NCI-H526 treated with DMSO at 0.1 percent for 48 hours (cell line): Measurements from ENCODE around the gene HOXA5.

Experiments
- DNase-seq: peaks from one replicate; lab custom pipeline; 2025; lab: John Stamatoyannopoulos, UW

Gene HOXA5

GRCh38 chr7:27143023-27143949 lies at the start of gene HOXA5:
Gene HOXA5, minus strand, starts transcription at chr7:27143681. Its CDS starts 74 bp downstream, at chr7:27143607.
- DNase-seq, result peak; percentile 99

DNA sequence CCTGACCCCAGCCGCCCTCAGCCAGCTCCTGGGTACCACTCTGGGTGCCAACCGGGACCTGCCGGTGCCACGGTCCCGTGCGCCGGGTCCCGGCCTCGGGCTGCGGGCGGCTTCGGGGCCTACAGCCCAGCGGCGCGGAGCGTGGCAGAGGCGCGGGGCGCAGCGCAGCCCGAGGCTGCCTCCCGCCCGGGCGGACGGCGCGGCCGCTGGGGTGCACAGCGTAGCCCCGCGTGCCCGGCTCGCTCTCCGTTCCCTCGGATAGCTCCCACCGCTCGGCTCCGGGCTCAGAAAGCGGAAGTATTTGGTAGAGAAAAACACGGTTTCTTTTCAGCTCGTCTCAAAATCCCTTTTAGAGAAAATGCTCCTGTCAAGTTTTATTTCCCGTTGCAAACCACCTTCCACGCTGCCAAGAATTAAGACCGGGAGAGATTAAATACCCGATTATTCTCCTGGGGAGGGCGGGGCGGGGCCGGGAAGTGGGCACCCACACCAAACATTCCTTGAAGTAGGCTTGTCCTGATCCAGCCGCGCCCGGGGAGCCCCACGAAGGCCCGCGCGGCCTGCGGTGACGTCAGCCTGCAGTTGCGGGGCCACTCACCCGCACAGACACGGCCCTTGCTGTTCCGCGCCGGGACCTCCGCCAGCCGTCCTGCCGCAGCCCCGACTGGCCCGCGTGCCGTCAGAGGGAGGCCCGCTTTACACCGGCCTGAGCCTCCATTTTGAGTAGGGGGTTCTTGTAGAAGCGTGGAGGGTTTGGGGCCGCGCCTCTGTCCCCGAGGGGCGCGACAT lies 49.3 kb upstream of the HOXA5 start:
- no peak for DNase-seq

DNA sequence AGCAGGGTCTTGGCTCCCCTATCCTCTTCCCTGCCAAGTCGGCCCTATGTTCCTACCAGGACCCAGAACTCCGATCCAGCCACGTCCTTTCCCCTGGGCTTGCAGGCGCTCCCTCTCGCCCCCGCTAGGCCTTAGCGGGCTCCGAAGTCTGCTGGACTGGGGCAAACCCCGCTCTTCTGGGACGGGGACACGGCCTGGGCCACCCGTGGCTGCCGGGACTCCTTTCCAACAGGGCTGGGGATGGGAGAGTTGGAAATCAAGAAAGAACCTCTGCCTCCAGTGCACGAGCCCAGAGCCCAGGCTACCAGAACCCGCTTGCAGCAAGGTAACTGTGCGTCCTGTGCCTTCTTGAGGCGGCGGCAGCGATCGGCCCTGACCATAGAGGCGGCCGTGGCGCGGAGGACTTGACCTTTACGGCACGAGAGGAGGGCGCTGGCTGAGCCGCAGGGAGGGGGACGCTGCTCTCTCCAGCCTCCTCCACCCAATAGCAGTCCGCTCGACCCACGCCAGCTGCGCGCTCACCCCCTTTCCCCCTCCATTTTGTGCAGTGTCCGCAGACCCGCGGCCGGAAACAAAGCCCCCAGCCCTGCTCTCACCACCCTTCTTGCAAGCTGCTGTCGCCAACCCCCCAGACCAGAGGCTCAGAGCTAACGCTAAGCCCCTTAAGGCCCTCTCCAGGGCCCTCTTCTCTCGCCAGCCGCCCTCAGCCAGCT lies 48.5 kb upstream of the HOXA5 start:
- no peak for DNase-seq

GRCh38 chr7:27191161-27191731 lies 47.8 kb upstream of the HOXA5 start:
- DNase-seq, result no peak

DNA sequence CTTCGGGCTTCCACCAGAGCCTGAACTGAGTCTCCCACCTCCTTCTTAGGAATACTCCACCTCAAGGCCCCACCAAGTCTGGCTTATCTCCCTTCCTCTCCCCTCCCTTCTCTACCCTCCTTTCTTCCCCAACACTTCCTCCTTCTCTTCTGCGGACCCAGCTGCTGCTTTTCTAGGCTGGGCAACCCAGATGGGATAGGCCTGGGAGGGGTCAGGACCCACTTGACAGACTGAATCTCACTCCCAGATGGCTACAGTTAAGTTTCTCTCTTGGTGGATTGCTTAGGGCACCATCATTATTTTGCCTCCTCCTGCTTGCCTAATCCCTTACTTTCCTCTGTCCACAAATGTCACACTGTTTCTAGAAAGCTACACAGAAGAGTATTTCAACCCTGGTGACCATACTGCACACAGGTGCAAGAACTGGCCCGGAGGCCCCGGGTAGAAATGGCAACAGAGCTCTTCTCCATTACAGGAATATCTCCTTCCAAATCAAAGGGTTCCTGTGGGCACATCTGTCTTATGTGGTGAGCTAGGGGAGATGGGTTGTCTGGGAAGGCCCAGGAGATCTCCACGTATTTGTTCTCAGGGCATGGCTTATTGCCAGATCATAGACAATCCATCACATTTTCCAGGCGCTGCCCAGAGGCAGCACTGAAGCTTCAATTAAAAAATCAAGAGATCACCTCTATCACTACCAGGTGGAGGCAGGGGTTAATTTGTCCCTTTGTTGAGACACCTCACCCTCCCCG lies 46.7 kb upstream of the HOXA5 start:
- no peak for DNase-seq

GRCh38 chr7:27189295-27189996 lies 46.0 kb upstream of the HOXA5 start:
- DNase-seq, result no peak

- no peak for DNase-seq
These were observed 45.2 kb upstream of the HOXA5 start for GRCh38 chr7:27188386-27189294.

DNA sequence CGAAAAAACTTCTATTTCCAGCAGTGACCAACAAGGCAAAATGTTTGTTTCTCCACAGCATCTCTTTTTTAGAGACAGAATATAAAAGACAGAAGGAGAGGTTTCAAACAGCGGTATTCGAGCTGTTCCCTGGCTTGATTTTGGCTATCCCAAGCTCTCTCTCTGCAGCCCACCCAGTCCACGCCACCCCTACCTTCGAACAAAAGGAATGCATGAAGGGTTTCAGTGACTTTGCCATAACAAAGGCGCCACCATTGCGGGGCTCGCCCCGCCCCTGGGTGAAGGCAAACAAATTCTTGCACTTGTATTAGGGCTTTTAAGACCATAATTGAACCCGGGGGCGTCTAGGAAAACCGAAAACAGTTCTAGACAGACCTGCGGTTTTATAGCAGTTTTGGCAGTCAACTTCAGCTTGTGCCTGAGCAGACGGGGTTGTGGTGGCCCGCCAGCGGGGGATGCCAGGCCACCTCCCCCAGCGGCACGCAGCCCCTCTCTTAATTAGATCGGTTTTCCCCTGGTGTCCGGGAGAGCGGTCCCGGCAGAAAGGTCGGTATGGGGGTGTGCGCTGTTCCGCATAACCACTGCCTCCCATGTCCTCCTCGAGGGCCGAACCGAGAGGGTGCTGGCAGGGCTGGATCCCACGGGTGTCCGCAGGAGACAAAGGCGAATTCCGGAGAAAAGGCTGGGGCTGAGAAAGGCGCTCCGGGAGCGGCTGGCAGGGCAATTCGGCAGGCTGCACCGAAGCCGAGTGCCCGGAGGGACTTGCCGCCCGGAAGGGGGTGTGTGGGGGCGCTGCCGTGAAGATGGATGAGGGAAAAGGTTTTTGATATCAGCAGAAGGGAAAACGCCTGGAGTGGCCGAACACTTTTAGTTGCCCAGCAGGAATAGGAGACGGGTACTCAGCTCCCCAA lies 44.2 kb upstream of the HOXA5 start:
- no peak for DNase-seq

- no peak for DNase-seq
These were observed 43.4 kb upstream of the HOXA5 start for GRCh38 chr7:27186668-27187474.

DNA sequence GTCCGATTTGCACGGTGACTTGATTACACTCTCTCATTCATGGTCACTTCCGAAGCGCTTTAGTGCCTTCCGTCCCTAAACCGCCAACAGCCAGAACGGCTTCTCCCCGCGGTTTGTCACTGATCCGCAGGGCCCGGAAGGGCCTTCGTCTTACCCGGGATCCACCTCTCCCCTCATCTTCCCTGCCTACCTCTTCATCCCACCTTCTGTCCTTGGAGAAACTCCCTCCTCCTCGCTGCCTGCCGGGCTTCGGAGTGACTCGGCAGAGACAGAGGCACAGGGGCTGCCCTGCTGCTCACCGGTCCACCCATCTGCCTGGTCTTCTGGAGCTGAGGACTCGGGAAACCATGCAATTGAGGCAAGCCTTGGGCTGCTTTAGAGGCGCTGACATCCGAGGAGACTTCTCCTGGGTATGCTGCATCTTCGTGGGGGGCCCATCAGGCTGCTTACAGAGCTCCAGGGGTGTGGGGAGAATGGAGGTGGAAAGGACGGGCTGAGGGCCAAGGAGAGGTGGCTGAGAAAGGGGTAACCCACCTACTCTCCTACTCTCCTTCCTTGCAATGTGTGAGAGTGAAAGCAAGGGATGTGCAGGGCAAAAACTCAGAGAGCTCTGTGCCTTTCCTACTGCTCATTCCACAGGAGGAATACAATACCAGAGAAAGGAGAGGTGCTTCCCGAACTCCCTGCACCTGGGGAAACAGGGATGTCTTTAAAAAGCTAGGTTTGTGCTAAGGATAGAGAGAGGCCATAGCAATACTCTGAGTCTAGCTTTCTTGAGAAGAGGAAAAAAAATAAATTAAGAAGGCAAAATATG lies 42.6 kb upstream of the HOXA5 start:
- DNase-seq, result no peak

GRCh38 chr7:27185013-27185853 lies 41.8 kb upstream of the HOXA5 start, which contains the start of gene HOXA11:
Gene HOXA11, minus strand, starts transcription at chr7:27185232. Its CDS starts 88 bp downstream, at chr7:27185144.
- DNase-seq, result no peak

GRCh38 chr7:27184337-27185012 lies 41.0 kb upstream of the HOXA5 start:
- no peak for DNase-seq

- DNase-seq, result no peak
These were observed 40.3 kb upstream of the HOXA5 start for GRCh38 chr7:27183682-27184336.

DNA sequence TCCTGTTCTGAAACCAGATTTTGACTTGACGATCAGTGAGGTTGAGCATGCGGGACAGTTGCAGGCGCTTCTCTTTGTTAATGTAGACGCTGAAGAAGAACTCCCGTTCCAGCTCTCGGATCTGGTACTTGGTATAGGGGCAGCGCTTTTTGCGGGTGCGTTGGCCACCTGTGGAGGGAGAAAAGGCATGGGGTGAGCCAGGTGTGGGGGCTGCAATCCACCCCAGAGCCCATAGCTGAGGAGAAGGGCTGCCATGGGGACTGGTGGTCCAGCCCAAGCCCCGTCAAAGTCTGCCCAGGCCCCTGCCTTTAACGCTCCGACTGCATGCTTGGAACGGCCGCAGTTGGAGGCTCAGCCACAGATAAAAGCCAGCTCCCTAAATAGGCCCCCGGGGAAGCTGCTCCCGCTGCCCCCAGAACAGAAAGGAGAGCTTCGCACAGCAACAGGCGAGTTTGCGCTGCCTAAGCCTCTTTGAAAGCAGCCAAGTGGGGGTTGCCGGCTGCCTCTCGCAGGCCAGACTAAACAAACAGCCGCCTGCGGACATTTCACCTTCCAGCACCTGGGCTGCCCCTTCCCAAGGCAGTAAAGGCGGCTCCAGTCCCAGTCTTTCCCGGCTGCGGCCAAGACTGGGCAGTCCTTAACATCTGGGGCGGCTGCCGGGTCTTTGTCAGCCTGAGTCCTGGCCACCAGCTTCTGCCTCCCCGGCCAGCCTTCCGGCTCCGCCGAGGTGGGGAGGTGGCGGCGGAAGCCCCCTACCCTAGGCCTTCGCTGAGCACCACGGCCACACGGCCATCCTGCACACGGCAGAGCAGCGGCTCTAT lies 39.6 kb upstream of the HOXA5 start:
- no peak for DNase-seq
